IMR-90 (cell line): Measurements from ENCODE around the gene LYZL6. TPM values are rescaled to one million over a fixed set of nuclear protein-coding genes. Genes with fewer than 3 reads are reported as not detected.

Source experiments
- ATAC-seq: fragments of 200-7000 bp; cut with Tn5 transposase; 2 replicates; pipeline ENCODE4 v1.9.1; 2020; ENCODE audit warnings: low read depth, mild to moderate bottlenecking, moderate library complexity
- BruUV-seq: library from RNA; stranded (reverse); fragments of 400-500 nt; replicated peaks from 2 replicates; lab custom pipeline; 2021; lab: Mats Ljungman, UMichigan
- CTCF ChIA-PET: fragments of 300-600 bp; formaldehyde crosslinking; extraction: SDS; loops from one replicate; lab custom pipeline; 2021; ENCODE audit warnings: antibody characterized with exemption; lab: Yijun Ruan, JAX
- POLR2A ChIA-PET: fragments of 300-600 bp; sonication (Branson Sonifier 250); formaldehyde crosslinking; loops from one replicate; lab custom pipeline; 2022; ENCODE audit warnings: antibody characterized with exemption; ENCODE audit not compliant: unreplicated experiment; lab: Charles Lee
- DNase-seq: peaks from one replicate; pipeline ENCODE4 v3.0.0; 2013
- H2AFZ ChIP-seq: replicated peaks from 2 replicates; pipeline ENCODE3; 2013; ENCODE audit warnings: low read length, mild to moderate bottlenecking; ENCODE audit not compliant: poor library complexity
- H2AK5ac ChIP-seq: 2 replicates; pipeline ENCODE4 v1.6.1; 2013; ENCODE audit warnings: low read depth, low read length, inconsistent platforms
- H2AK9ac ChIP-seq: replicated peaks from 2 replicates; pipeline ENCODE3; 2013; ENCODE audit warnings: mild to moderate bottlenecking, low read depth, low read length, moderate library complexity; ENCODE audit not compliant: poor library complexity
- H2BK120ac ChIP-seq: 2 replicates; pipeline ENCODE4 v1.6.1; 2013; ENCODE audit warnings: low read depth, low read length, inconsistent platforms
- H2BK15ac ChIP-seq: 3 replicates; pipeline ENCODE4 v1.6.1; 2013; ENCODE audit warnings: low read depth, low read length, inconsistent platforms
- H2BK20ac ChIP-seq: 2 replicates; pipeline ENCODE4 v1.6.1; 2013; ENCODE audit warnings: low read depth, mild to moderate bottlenecking, inconsistent platforms, low read length, moderate library complexity
- H2BK5ac ChIP-seq: 2 replicates; pipeline ENCODE4 v1.6.1; 2013; ENCODE audit warnings: mild to moderate bottlenecking, low read depth, low read length, inconsistent platforms; ENCODE audit not compliant: poor library complexity, severe bottlenecking
- H3K14ac ChIP-seq: replicated peaks from 2 replicates; pipeline ENCODE4 v1.6.1; 2013; ENCODE audit warnings: low read depth, low read length, inconsistent platforms
- H3K18ac ChIP-seq: 2 replicates; pipeline ENCODE4 v1.6.1; 2013; ENCODE audit warnings: low read depth, low read length, control low read depth
- H3K23ac ChIP-seq: 2 replicates; pipeline ENCODE4 v1.6.1; 2013; ENCODE audit warnings: low read depth, low read length, inconsistent platforms
- H3K27ac ChIP-seq: 2 replicates; pipeline ENCODE4 v1.5.1; 2013; ENCODE audit warnings: mild to moderate bottlenecking, control low read depth, low read length; ENCODE audit not compliant: insufficient read depth
- H3K27me3 ChIP-seq: 2 replicates; pipeline ENCODE4 v1.6.1; 2013; ENCODE audit warnings: low read length; ENCODE audit not compliant: control insufficient read depth, insufficient read depth
- H3K36me3 ChIP-seq: 2 replicates; pipeline ENCODE4 v1.6.1; 2013; ENCODE audit warnings: low read length, mixed read lengths; ENCODE audit not compliant: control insufficient read depth, insufficient read depth
- H3K4ac ChIP-seq: 2 replicates; pipeline ENCODE4 v1.6.1; 2013; ENCODE audit warnings: low read depth, low read length, inconsistent platforms
- H3K4me1 ChIP-seq: 2 replicates; pipeline ENCODE4 v1.6.1; 2013; ENCODE audit warnings: low read length, mixed read lengths; ENCODE audit not compliant: control insufficient read depth, insufficient read depth
- H3K4me2 ChIP-seq: 2 replicates; pipeline ENCODE4 v1.6.1; 2013; ENCODE audit warnings: low read depth, mild to moderate bottlenecking, control low read depth, low read length, moderate library complexity
- H3K4me3 ChIP-seq: 2 replicates; pipeline ENCODE4 v1.5.1; 2013; ENCODE audit warnings: low read depth, mild to moderate bottlenecking, control low read depth, low read length, moderate library complexity; ENCODE audit not compliant: insufficient read depth
- H3K56ac ChIP-seq: 2 replicates; pipeline ENCODE4 v1.6.1; 2013; ENCODE audit warnings: low read length, inconsistent platforms; ENCODE audit not compliant: insufficient read depth; ENCODE audit errors: extremely low read depth
- H3K79me1 ChIP-seq, 2 experiments: 2 replicates each; pipeline ENCODE4 v1.6.1; 2013; ENCODE audit warnings: low read length in 2 of 2, inconsistent platforms in 1 of 2, low read depth in 1 of 2
- H3K9ac ChIP-seq: 2 replicates; pipeline ENCODE4 v1.6.1; 2013; ENCODE audit warnings: low read depth, low read length, control low read depth
- H3K9me1 ChIP-seq: 2 replicates; pipeline ENCODE4 v1.6.1; 2013; ENCODE audit warnings: low read length, inconsistent platforms; ENCODE audit not compliant: insufficient read depth
- H3K9me3 ChIP-seq: 2 replicates; pipeline ENCODE4 v1.6.1; 2013; ENCODE audit warnings: low read length; ENCODE audit not compliant: control insufficient read depth, insufficient read depth
- H4K20me1 ChIP-seq: 2 replicates; pipeline ENCODE4 v1.6.1; 2013; ENCODE audit warnings: low read length, inconsistent platforms; ENCODE audit not compliant: insufficient read depth
- H4K5ac ChIP-seq: 2 replicates; pipeline ENCODE4 v1.6.1; 2013; ENCODE audit warnings: mild to moderate bottlenecking, low read depth, low read length, control low read depth
- H4K8ac ChIP-seq, 2 experiments: 2 replicates each; pipeline ENCODE4 v1.6.1; 2013; ENCODE audit warnings: low read depth in 2 of 2, low read length in 2 of 2, control low read depth in 1 of 2, inconsistent platforms in 1 of 2
- H4K91ac ChIP-seq: 2 replicates; pipeline ENCODE4 v1.6.1; 2013; ENCODE audit warnings: low read depth, low read length, inconsistent platforms; ENCODE audit not compliant: insufficient read depth
- BHLHE40 ChIP-seq: fragments of 150-350 bp; IDR thresholded peaks from 2 replicates; pipeline ENCODE4 v1.6.1; 2016; ENCODE audit warnings: mild to moderate bottlenecking, low read depth, low read length
- CEBPB ChIP-seq: IDR thresholded peaks from 2 replicates; pipeline ENCODE4 v1.6.1; 2012; ENCODE audit warnings: low read depth, low read length, improper control_type of control experiment
- CHD1 ChIP-seq: IDR thresholded peaks from 2 replicates; pipeline ENCODE4 v1.6.1; 2012; ENCODE audit warnings: low read depth, low read length, improper control_type of control experiment
- CTCF ChIP-seq: conservative IDR thresholded peaks from 2 replicates; pipeline ENCODE4 v1.5.1; 2012; ENCODE audit warnings: mild to moderate bottlenecking, low read depth, low read length, improper control_type of control experiment
- ELK1 ChIP-seq: fragments of 150-350 bp; IDR thresholded peaks from 2 replicates; pipeline ENCODE4 v1.6.1; 2016; ENCODE audit warnings: low read depth, mild to moderate bottlenecking, low read length, moderate library complexity, borderline replicate concordance
- FOS ChIP-seq: fragments of 150-350 bp; IDR thresholded peaks from 2 replicates; pipeline ENCODE4 v1.6.1; 2016; ENCODE audit warnings: low read depth, low read length
- MAFK ChIP-seq: IDR thresholded peaks from 2 replicates; pipeline ENCODE4 v1.6.1; 2012; ENCODE audit warnings: low read depth, low read length, improper control_type of control experiment
- MAZ ChIP-seq: IDR thresholded peaks from 2 replicates; pipeline ENCODE4 v1.6.1; 2012; ENCODE audit warnings: low read depth, mild to moderate bottlenecking, low read length, improper control_type of control experiment, moderate library complexity, borderline replicate concordance
- NFE2L2 ChIP-seq: fragments of 150-350 bp; IDR thresholded peaks from 2 replicates; pipeline ENCODE4 v1.6.1; 2016; ENCODE audit warnings: low read depth, mild to moderate bottlenecking, low read length
- POLR2A ChIP-seq: IDR thresholded peaks from 2 replicates; pipeline ENCODE4 v1.6.1; 2012; ENCODE audit warnings: mild to moderate bottlenecking, low read depth, low read length
- RAD21 ChIP-seq: IDR thresholded peaks from 2 replicates; pipeline ENCODE4 v1.6.1; 2012; ENCODE audit warnings: low read length, improper control_type of control experiment
- RCOR1 ChIP-seq: IDR thresholded peaks from 2 replicates; pipeline ENCODE4 v1.6.1; 2012; ENCODE audit warnings: mild to moderate bottlenecking, low read length, improper control_type of control experiment; ENCODE audit not compliant: insufficient replicate concordance
- RFX5 ChIP-seq: IDR thresholded peaks from 2 replicates; pipeline ENCODE4 v1.8.0; 2012; ENCODE audit warnings: low read depth, mild to moderate bottlenecking, low read length, moderate library complexity
- SMC3 ChIP-seq: fragments of 150-350 bp; IDR thresholded peaks from 2 replicates; pipeline ENCODE4 v1.6.1; 2016; ENCODE audit warnings: low read depth, mild to moderate bottlenecking, antibody characterized with exemption, low read length, moderate library complexity
- USF2 ChIP-seq: fragments of 150-350 bp; IDR thresholded peaks from 2 replicates; pipeline ENCODE4 v1.6.1; 2017; ENCODE audit warnings: mild to moderate bottlenecking, antibody characterized with exemption, low read length, low read depth
- WGBS, 2 experiments: methylation state at CpG; one replicate each; pipeline versions ENCODE4 v1.1.5 to v1.1.7; 2013; ENCODE audit warnings: missing lambda C conversion rate in 2 of 2; ENCODE audit not compliant: insufficient read length in 1 of 2; ENCODE audit errors: extremely low coverage in 2 of 2; 5-methylcytosine and 5-hydroxymethylcytosine counted together
- dilution Hi-C: fragments of 300-500 bp; cut with HindIII; formaldehyde crosslinking; loops from one replicate; pipeline ENCODE4 v1.14.3; 2018; ENCODE audit warnings: low sequenced_read_pairs; ENCODE audit not compliant: unreplicated experiment
- in situ Hi-C: fragments of 300-500 bp; cut with MboI; formaldehyde crosslinking; loops from 3 replicates; pipeline ENCODE4 v1.14.3; 2019; ENCODE audit warnings: low sequenced_read_pairs, inconsistent platforms, mixed read lengths
- intact Hi-C: fragments of 100-400 bp; cut with micrococcal nuclease; formaldehyde crosslinking; loops from 2 replicates; pipeline ENCODE4 v1.10.0; 2022
- polyA plus RNA-seq, 3 experiments: library from polyadenylated mRNA; depleted of rRNA; stranded (reverse); fragments of >200 nt; gene quantifications; 2 replicates each; pipeline ENCODE4 v1.2.3, GENCODE V29; 2012; ENCODE audit warnings: low replicate concordance in 1 of 3
- total RNA-seq: library from RNA; depleted of rRNA; stranded (reverse); fragments of >200 nt; gene quantifications from 2 replicates; pipeline ENCODE4 v1.2.3, GENCODE V29; 2012

The LYZL6 gene
- total and polyA plus RNA-seq, 2 of the 4 experiments (the other 2 are of a cell fraction), result not detected

- H4K20me1 ChIP-seq, result no peaks in the 10 kb centered on the region
- POLR2A ChIA-PET, result no interaction called here
- ATAC-seq, result no peak
- no peaks in the 10 kb centered on the region for H3K4me1 ChIP-seq
- no peaks in the 10 kb centered on the region for H3K36me3 ChIP-seq
- H2BK120ac ChIP-seq, result no peak overlapping the region
- no peak overlapping the region for H2AK9ac ChIP-seq
- H4K8ac ChIP-seq, result no peak overlapping the region
- WGBS, 2 experiments, result no CpG with 5 or more reads among the region's 1 CpG
- H2AK5ac ChIP-seq, result no peak overlapping the region
- no peak overlapping the region for H2BK15ac ChIP-seq
- H2AFZ ChIP-seq, result no peak overlapping the region
- no peak overlapping the region for H3K14ac ChIP-seq
- H3K79me1 ChIP-seq, result no peaks in the 10 kb centered on the region
- H3K4ac ChIP-seq, result no peak overlapping the region
- no peak for DNase-seq
- dilution Hi-C loops, result no loop called here
- H3K9me1 ChIP-seq, result no peaks in the 10 kb centered on the region
- H4K5ac ChIP-seq, result no peak overlapping the region
- no peak overlapping the region for H2BK5ac ChIP-seq
- intact Hi-C loops, result no loop called here
- H3K27ac ChIP-seq, result no peak overlapping the region
- H3K9ac ChIP-seq, result no peak overlapping the region
- H3K4me2 ChIP-seq, result no peak overlapping the region
- TF ChIP-seq MAFK (no peak), RFX5 (no peak), MAZ (no peak), RAD21 (no peak), FOS (no peak), NFE2L2 (no peak), RCOR1 (no peak), CHD1 (no peak), USF2 (no peak), BHLHE40 (no peak), CTCF (no peak), SMC3 (no peak), POLR2A (no peak), ELK1 (no peak), CEBPB (no peak)
- BruUV-seq, result no TSS peak
- no peak overlapping the region for H2BK20ac ChIP-seq
- H3K23ac ChIP-seq, result no peak overlapping the region
- no peak overlapping the region for H3K56ac ChIP-seq
- in situ Hi-C loops, result no loop called here
- H3K4me3 ChIP-seq, result no peak overlapping the region
- H3K27me3 ChIP-seq, result no peaks in the 10 kb centered on the region
- CTCF ChIA-PET, result no interaction called here
- no peak overlapping the region for H3K18ac ChIP-seq
- no peaks in the 10 kb centered on the region for H3K9me3 ChIP-seq
- H4K91ac ChIP-seq, result no peak overlapping the region
These were observed 23.3 kb downstream of the LYZL6 start for GRCh38 chr17:35920229-35920628.
